Hepatocyte (in vitro differentiated cells): Measurements from ENCODE around the gene SRSF7. TPM values are rescaled to one million over a fixed set of nuclear protein-coding genes. Genes with fewer than 3 reads are reported as not detected.
"Not testable (repeated sequence)": the region's sequence is repeated elsewhere in the genome, so short reads cannot be mapped to it uniquely, and the experiment has no call there.

Source experiments
- DNase-seq: peaks from one replicate; pipeline ENCODE4 v3.0.0-alpha.2; 2016; ENCODE audit warnings: low spot score
- H2AFZ ChIP-seq: fragments of 200-600 bp; sonication (generic); 2 replicates; pipeline ENCODE4 v1.6.0; 2016; ENCODE audit warnings: antibody characterized with exemption, mild to moderate bottlenecking
- H3K27ac ChIP-seq: fragments of 200-600 bp; sonication (generic); 2 replicates; pipeline ENCODE4 v1.5.1; 2016; ENCODE audit warnings: mild to moderate bottlenecking
- H3K27me3 ChIP-seq: fragments of 200-600 bp; sonication (generic); 2 replicates; pipeline ENCODE4 v1.6.1; 2016
- H3K36me3 ChIP-seq: fragments of 200-600 bp; sonication (generic); replicated peaks from 2 replicates; pipeline ENCODE4 v1.5.1; 2016; ENCODE audit warnings: low read depth; ENCODE audit not compliant: insufficient read depth
- H3K4me1 ChIP-seq: fragments of 200-600 bp; sonication (generic); 2 replicates; pipeline ENCODE4 v1.5.1; 2016; ENCODE audit warnings: mild to moderate bottlenecking, moderate library complexity; ENCODE audit not compliant: insufficient read depth
- H3K4me2 ChIP-seq: fragments of 200-600 bp; sonication (generic); 2 replicates; pipeline ENCODE4 v1.6.0; 2016
- H3K4me3 ChIP-seq: fragments of 200-600 bp; sonication (generic); 2 replicates; pipeline ENCODE4 v1.5.1; 2016; ENCODE audit warnings: mild to moderate bottlenecking
- H3K79me2 ChIP-seq: fragments of 200-600 bp; sonication (generic); 2 replicates; pipeline ENCODE4 v1.6.0; 2017; ENCODE audit warnings: mild to moderate bottlenecking
- H3K9me2 ChIP-seq: fragments of 200-600 bp; sonication (generic); replicated peaks from 2 replicates; pipeline ENCODE4 v1.6.0; 2017; ENCODE audit warnings: mild to moderate bottlenecking; ENCODE audit not compliant: insufficient read depth
- H3K9me3 ChIP-seq: fragments of 200-600 bp; sonication (generic); 2 replicates; pipeline ENCODE4 v1.5.1; 2016; ENCODE audit warnings: low read depth, mild to moderate bottlenecking
- H4K20me1 ChIP-seq: fragments of 200-600 bp; sonication (generic); 2 replicates; pipeline ENCODE4 v1.6.0; 2016; ENCODE audit warnings: mild to moderate bottlenecking; ENCODE audit not compliant: insufficient read depth, poor library complexity, severe bottlenecking
- CTCF ChIP-seq: fragments of 200-600 bp; sonication (generic); IDR thresholded peaks from 2 replicates; pipeline ENCODE4 v1.5.1; 2016; ENCODE audit warnings: antibody characterized with exemption, mild to moderate bottlenecking; ENCODE audit not compliant: poor library complexity
- EZH2 ChIP-seq: fragments of 200-600 bp; sonication (generic); IDR thresholded peaks from 2 replicates; pipeline ENCODE4 v1.6.1; 2016; ENCODE audit warnings: antibody characterized with exemption, mild to moderate bottlenecking, borderline replicate concordance
- EZH2phosphoT487 ChIP-seq: fragments of 200-600 bp; sonication (generic); IDR thresholded peaks from one replicate; pipeline ENCODE4 v1.6.1; 2018; ENCODE audit warnings: antibody characterized with exemption, mild to moderate bottlenecking, low read depth, moderate library complexity; ENCODE audit not compliant: unreplicated experiment, severe bottlenecking
- WGBS: methylation state at CpG from one replicate; pipeline ENCODE4 v1.1.6; 2016; ENCODE audit warnings: low lambda C conversion rate; ENCODE audit errors: missing lambda C conversion rate; 5-methylcytosine and 5-hydroxymethylcytosine counted together
- polyA plus RNA-seq: library from polyadenylated mRNA; unstranded; fragments of >200 nt; fragmentation: Nextera tagmentation; extraction: Ambion mirVana; gene quantifications from 2 replicates; pipeline ENCODE4 v1.2.1, GENCODE V29; 2016
- total RNA-seq: library from RNA; depleted of rRNA; stranded (reverse); fragments of >200 nt; gene quantifications from 2 replicates; pipeline ENCODE4 v1.2.3, GENCODE V29; 2014

The SRSF7 gene
- total and polyA plus RNA-seq, 2 experiments from 2014 or later, result 113 to 147 TPM

DNA sequence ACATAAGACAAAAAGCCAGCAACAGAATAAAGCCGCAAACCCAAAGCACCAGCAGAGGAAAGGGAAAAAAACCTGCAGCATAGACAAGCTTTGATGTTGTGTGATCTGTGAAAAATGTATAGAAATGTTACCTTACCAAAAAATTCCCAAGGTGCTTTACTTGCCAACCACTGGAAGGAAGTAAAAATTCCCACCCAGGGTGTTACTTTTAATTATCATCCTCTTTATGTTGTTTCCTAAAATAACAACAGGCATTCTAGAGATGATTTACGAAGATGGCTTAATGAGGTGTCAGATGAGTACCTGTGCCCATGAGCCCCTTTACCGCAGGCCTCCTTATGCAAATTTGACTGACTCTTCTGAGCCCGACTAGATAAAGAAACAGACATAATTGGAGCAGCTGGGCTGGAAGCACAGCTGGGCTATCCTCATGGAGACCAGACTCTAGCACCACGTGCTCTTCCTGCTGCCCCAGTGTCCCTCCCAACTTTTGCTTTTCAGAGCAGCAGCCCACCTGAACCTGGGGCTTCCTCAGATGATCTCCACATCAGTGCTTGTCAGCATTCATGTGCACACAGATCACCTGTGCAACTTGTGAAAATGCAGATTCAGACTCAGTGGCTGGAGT, 41.5 kb downstream of the SRSF7 start:
- H4K20me1 ChIP-seq, result no peaks in the 10 kb centered on the region
- no peaks in the 10 kb centered on the region for H3K9me2 ChIP-seq
- no peak overlapping the region for H3K4me2 ChIP-seq
- no peaks in the 10 kb centered on the region for H3K27me3 ChIP-seq
- TF ChIP-seq CTCF, result no peak
- no peak for TF ChIP-seq EZH2
- TF ChIP-seq EZH2phosphoT487, result no peak
- no peaks in the 10 kb centered on the region for H3K36me3 ChIP-seq
- WGBS, result 67% methylated on average over 5 of the region's 5 CpGs
- H3K79me2 ChIP-seq, result peaks cover 5% of the 10 kb centered on the region
- H3K9me3 ChIP-seq, result no peaks in the 10 kb centered on the region
- H3K4me3 ChIP-seq, result no peak overlapping the region
- DNase-seq, result no peak
- no peak overlapping the region for H3K27ac ChIP-seq
- no peak overlapping the region for H2AFZ ChIP-seq
- H3K4me1 ChIP-seq, result peaks cover 6% of the 10 kb centered on the region

GRCh38 chr2:38708900-38709566, 42.1 kb downstream of the SRSF7 start:
- WGBS, result 79% methylated on average over 12 of the region's 12 CpGs
- Histone ChIP-seq H3K79me2 (peaks cover 5% of the 10 kb centered on the region), H3K36me3 (no peaks in the 10 kb centered on the region), H2AFZ (no peak overlapping the region), H3K4me3 (no peak overlapping the region), H3K9me3 (no peaks in the 10 kb centered on the region), H3K4me1 (peaks cover 12% of the 10 kb centered on the region), H3K27me3 (no peaks in the 10 kb centered on the region), H4K20me1 (no peaks in the 10 kb centered on the region), H3K9me2 (no peaks in the 10 kb centered on the region), H3K27ac (no peak overlapping the region), H3K4me2 (no peak overlapping the region)
- no peak for DNase-seq
- TF ChIP-seq CTCF, result no peak
- no peak for TF ChIP-seq EZH2phosphoT487
- no peak for TF ChIP-seq EZH2

DNA sequence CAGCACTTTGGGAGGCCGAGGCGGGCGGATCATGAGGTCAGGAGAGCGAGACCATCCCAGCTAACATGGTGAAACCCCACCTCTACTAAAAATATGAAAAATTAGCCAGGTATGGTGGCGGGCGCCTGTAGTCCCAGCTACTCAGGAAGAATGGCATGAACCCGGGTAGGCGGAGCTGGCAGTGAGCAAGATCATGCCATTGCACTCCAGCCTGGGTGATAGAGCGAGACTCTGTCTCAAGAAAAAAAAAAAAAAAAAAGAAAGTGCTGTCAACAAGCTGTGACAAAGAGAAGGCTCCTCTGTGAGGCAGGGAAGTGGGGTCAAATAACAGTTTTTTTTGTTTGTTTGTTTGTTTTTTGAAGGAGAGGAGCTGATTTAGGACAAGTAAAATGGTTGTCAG, 42.7 kb downstream of the SRSF7 start:
- WGBS, result 98% methylated on average over 9 of the region's 9 CpGs
- H3K27ac ChIP-seq, H3K27me3 ChIP-seq, H2AFZ ChIP-seq, H3K9me2 ChIP-seq, DNase-seq, H3K9me3 ChIP-seq, H4K20me1 ChIP-seq, H3K79me2 ChIP-seq, H3K4me2 ChIP-seq, H3K36me3 ChIP-seq, H3K4me3 ChIP-seq: not testable (repeated sequence)
- H3K4me1 ChIP-seq, result peaks cover 13% of the 10 kb centered on the region

DNA sequence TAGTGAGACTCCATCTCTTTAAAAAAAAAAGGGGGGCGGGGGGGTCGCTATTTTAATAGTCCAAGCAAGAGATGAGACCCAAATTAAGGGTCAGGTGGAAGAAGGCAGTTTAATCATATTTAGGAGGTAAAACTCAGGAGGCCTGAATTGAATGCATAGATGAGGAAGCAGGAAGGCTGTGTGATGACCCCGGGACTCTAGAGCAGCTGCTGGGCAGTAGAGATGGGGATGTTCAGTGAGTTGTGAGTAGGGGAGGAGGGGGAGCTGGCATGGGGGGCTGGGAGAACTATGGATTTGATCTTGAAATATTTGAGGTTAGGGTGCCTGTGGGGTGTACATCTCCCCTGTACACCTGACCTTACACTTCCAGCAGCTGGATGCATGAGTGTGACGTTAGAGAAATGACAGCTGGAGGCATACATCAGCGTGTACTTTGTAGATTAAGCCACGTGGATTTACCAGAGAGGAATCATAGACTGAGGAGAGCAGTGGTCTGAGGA, 44.3 kb downstream of the SRSF7 start:
- Histone ChIP-seq H4K20me1 (no peaks in the 10 kb centered on the region), H3K4me1 (peaks cover 17% of the 10 kb centered on the region), H3K27me3 (no peaks in the 10 kb centered on the region), H3K9me2 (no peaks in the 10 kb centered on the region), H3K36me3 (no peaks in the 10 kb centered on the region), H3K9me3 (no peaks in the 10 kb centered on the region), H3K27ac (no peak overlapping the region), H3K79me2 (peaks cover 10% of the 10 kb centered on the region), H3K4me3 (no peak overlapping the region), H3K4me2 (no peak overlapping the region), H2AFZ (no peak overlapping the region)
- TF ChIP-seq CTCF (no peak), EZH2phosphoT487 (no peak), EZH2 (no peak)
- 96% methylated on average over 6 of the region's 6 CpGs for WGBS
- no peak for DNase-seq
